HG03135 (cell line): ENCODE data around the gene TNS3.

ENCODE experiments used
- ATAC-seq: cut with Tn5 transposase; IDR thresholded peaks from one replicate; pipeline ENCODE4 v1.9.1; 2021; ENCODE audit warnings: mild to moderate bottlenecking, moderate library complexity; ENCODE audit not compliant: unreplicated experiment

Gene TNS3

DNA sequence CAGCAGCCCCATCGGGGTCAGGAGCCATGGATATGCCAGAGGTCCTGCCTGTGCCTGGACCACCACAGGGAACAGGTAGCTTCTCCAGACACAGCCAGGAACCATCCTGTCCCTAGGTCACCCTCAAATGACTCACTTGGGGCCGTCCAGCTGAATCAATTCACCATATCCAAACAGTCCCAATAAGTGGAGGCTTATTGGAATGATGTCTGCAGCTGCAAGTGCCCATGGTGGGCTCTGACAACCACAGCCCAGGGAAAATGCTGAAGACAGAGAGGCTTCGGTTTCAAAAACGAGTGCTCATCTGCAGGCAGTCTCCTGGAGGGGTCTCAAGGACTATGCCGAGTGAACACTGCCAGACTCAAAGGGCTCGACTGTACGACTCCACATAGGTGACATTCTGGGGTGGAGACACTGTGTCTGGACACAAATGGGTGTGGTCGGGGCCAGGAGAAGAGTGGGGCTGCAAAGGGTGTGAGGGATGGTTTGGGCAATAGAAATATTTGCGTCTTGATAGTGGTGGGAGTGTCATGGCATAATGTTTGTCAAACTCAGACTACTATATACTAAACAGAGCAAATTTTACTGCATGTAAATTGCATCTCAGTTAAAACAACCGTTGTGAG lies 204.8 kb downstream of the TNS3 start:
- ATAC-seq = no peak

DNA sequence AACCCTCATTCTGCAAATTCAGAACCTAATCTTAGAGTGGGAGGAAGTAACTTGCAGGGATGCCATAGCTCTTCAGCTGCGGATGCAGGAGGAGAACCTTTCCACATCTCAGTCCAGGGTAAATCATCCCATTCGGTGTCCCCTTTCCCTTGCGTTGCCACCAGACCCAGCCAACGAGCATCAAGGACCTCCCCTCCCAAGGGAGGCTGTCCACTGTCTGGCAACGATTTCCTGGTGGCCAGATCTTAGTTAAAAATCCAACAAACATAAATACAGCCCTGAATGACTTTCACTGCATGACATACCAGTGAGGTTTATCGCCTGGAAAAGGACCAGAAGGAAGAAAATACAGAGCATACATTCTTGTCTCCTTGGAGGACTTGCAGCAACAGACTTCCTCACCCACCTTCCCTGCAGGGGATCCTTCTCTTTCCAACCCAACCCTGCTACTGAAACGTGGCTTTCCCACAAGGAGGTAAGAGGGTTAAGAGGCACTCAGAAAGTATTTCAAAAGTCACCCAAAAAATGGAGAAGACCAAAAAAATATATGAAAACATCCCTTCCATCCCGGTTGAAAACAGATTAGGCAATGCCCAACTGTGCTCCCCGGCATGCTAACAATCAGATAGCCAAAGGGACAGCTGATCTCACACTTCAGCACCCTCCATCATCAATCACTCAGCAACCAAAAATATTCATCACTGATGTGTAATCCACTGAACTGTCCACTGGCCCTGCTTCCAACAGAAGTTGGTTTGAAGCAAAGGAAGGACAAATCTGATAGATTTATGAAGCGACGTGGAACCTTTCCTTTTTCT lies 206.6 kb downstream of the TNS3 start:
- ATAC-seq = no peak

DNA sequence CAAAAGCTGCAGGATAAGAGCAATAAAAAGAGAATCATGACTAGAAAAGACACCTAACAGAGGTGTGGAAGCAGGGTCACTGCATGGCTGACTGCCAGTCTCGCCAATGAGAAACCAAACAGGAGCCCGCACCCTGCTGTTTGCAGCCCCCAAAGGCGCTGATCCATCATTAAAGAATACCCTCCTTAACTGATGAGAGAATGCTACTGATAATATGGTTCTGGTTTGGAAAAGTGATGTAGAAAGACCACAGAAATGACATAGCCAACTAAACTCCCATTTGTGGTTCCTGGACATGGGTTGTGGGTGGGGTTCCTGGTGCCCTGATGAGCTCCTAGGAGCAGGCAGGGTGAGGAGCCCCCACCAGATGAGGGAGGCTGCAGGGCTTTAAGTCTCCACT lies 207.4 kb downstream of the TNS3 start:
- ATAC-seq = no peak

DNA sequence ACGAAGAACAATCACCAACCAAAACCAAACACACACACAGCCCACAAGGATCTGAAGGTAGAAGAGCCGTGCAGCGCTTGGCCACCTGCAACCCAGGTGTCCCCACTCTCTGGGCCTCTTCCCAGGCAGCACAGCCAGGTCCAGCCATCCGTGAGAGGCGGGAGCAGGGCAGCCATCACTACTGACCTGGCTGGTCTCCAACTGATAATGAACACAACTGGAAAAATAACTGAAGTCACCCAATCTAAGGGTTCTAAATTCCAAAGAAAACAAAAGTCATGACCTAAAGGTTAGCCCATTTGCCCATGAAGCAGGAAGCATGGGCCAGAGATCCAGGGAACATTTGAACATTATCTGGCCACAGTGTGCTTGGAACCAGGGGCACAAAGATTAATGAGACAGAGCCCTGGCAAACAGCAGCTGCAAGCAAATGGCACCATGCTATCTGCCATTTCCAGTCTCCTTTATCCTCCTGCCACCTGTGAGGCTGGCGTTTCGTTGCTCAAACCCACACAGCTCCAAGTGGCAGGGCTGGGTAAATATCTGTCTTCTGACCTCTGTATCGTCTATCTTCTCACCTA lies 207.9 kb downstream of the TNS3 start:
- ATAC-seq = no peak

DNA sequence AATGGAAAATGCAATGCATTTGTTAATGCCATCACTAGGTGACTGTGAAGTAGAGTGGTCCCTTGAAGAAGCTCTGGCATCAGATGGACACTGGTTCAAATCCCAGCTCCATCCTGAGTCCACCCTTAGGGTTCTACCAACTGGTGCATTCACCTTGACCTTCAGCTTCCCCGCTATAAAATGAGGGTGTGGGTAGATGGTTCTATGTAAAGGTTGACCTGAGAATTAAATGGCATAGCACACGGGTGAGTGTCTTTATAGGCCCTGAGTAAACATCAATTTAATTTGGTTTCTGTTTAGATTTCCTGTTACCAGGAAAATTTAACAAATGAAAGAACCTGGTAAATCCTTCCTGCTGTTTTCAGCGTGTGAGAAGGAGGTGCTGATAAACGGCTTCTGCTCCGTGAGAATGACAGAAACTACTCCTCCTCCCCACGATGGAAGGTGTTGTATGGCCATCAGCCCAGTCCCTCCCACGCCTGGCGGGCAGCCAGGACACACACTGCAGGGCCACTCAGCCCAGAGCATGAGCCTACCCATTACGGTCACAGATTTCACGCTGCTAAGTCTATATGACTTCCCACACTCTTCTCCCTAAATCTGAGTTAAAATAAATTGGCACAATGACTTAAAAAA lies 210.1 kb downstream of the TNS3 start:
- no peak for ATAC-seq

DNA sequence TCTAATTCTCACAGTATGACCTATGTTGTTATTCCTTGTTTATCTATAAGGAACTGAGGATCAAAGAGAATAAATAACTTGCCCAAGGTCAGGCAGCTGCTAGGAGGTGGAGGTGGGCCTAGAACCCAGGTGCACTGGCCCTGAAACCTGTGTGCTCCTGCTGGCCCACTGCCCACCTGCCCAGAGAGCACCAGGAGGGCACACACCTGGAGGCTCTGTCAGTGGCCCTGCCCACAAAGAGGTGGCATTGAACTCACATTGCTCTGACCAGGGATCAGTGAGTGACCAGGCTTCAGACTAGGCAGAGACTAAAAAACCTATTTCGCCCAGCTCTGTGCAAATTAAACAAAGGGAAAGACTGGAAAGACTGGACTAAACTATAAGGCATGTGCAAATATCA lies 210.6 kb downstream of the TNS3 start:
- no peak for ATAC-seq

DNA sequence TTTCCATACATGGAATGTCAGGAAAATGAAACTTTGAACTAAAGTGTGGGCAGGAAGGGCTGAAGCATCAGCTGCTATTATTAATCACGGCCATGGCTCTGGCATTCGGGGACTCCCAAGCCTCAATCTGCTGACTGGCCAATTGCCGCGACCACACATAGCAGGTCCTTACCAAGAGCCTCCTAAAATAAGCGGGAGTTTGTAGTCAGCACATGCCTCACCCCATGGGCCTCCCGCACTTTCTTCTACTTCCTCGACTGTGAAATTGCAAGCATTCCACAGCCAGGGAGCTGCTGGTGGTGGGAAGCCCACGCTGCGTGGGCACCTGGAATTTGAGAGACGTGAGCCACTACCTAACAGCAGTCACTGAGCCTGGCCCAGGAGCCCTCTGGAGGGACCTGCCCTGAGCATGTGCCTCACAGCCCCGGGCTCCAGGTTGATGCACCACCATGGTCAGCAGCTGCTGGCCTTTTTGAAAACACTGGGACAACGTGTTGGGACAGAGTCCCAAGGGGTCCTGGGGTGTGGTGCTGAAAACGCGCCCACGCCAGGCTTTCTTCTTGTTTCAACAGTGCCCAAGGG lies 211.4 kb downstream of the TNS3 start:
- ATAC-seq = no peak

DNA sequence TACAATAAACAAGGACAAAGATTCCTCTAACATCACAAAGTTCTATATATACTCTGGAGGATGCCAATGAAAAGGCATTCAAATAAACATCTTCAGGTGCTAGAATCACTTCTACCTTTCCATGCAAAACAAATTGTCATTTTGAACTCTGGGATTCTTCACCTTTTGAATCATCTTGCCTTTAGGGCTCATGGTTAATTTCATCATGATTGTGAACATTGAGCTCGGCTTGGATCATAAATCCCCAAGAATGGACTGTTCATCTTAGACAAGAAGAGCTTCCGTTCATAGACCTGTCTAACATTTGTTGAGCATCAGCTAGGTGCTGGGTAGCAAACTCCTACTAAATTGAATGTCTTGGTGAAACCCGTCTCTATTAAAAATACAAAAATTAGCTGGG lies 212.2 kb downstream of the TNS3 start:
- no peak for ATAC-seq

DNA sequence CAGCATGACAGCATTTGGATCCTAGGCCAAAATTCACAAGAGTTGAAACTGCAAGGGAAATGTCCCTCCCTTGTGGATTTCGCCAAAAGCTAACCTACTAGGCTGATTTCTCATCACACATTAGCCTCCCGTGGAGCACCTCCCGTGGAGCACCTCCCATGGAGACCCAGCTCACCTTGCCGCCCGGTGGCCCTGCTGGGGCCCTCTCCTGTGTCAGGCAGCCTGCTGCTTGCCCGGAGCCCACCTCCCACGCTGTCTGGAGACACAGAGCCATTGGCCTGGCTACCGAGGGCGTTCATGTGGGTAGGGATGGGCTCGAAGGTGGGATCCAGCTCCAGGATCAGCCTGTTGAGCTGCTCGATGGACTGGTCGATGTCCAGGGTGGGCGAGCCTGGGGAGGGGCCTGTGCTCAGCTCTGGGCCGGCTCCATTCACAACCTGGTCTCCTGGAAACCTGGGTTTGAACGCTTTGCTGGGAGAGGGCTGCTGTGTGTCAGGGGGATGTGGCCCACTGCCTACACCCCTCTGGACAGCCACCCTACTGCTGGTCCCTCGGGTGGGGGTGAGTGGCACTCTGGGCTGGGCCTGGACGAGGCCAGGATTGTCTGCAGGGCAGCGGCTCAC lies 213.6 kb downstream of the TNS3 start:
- no peak for ATAC-seq

DNA sequence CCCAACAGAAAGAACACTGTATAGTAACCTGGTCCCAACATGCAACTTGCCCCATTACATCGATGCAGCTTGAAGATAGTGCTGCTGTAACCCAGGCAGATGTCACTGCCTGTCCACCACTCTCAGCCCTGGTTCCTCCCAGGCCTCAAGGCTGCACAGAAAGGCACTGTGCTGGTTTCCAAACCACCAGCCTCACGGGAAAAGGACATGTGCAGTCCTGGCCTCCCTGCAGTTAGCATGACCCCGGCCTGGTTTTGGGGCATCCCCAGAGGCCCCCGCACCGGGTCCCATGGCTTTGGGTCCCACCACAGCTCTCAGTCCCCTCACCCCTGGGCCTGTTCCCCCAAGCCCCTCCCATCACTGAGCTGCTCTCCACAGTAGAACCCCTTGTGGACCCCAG lies 214.5 kb downstream of the TNS3 start:
- ATAC-seq = no peak

DNA sequence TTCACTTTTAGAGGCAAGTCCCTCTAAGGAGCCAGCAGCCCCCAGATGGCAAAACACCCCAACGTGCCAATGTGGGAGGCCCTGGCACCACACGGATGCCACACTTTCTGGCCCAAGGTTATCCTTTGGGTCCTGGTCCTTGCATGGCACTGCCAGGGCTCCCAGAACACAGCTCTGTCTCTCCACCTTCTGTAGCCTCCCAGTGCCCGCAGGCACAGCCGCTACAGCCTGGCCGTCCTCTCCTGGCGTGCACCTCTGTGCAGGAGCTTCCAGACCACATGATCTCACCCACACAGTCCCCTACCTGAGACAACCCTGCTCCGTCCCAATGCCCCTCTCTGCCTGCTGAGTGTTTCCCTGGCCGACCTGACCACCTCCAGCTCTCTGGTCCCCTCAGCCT lies 215.0 kb downstream of the TNS3 start:
- no peak for ATAC-seq

DNA sequence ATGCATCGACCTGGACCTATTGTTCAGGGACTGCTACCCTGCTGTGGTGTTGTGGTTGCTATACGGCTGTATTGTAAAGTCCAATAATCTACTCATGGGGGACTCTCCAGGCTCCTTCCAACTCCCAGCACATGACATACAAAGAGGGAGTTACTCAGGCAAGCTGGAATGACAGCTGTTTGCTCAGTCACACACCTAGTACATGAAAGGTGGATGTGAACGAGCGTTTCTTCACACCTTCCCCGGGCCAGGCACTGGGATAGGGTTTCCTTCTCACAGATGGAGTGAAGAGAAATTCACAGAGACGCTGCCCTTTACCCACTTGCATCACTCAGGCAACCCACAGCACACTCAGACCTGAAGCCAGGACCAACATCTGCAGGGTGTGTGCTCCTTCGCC lies 215.7 kb downstream of the TNS3 start:
- no peak for ATAC-seq

DNA sequence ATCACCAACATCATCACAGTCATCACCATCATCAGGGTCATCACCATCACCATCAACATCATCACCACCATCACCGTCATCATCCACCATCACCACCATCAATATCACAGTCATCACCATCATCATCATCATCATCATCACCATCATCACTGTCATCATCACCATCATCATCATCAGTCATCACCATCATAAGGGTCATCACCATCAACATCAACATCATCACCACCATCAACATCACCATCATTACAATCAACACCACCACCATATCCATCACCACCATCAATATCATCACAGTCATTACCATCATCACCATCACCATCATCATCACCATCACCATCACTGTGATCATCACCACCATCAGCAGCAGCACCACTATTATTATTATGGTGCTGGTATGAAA lies 218.9 kb downstream of the TNS3 start:
- no peak for ATAC-seq

DNA sequence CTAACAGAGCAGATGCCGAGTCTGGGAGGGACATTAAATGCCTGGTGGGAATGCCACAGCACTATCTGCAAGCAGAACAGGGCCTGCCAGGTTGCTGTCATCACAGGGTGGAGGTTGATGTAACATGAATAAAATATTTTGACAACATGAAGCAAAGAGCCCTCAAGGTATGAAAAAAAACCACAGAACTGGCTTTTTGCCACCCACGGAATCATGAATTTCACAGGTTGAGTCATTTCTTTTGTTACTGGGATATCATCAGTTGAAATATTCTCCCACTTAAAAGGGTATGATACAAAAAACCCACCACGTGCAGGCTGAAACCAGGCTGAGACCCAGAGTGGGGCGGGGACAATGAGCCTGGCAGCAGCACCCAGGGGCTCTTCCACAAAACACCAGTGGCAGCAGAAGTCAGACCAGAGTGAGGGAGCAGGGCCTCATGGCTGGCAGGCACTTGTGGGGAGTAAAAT lies 220.1 kb downstream of the TNS3 start:
- ATAC-seq = no peak

DNA sequence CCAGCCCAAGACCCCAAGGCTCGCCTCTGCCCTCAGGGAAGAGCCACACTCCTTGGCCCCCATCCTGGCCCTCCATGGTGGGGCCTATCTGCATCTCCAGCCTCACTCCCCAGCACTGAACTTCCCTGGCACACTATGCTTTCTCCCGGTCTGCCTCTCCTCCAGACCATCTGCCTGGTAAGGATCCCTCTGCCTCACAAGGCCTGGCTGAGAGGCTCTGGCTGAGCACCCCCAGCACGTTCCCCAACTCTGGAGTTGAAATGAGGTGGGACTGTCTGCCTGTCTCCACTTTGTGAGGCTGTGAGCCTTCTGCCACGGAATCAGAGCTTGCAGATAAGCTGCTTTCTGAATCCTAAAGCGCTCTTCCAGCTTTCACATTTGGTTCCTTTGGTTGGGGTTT lies 220.7 kb downstream of the TNS3 start:
- no peak for ATAC-seq

DNA sequence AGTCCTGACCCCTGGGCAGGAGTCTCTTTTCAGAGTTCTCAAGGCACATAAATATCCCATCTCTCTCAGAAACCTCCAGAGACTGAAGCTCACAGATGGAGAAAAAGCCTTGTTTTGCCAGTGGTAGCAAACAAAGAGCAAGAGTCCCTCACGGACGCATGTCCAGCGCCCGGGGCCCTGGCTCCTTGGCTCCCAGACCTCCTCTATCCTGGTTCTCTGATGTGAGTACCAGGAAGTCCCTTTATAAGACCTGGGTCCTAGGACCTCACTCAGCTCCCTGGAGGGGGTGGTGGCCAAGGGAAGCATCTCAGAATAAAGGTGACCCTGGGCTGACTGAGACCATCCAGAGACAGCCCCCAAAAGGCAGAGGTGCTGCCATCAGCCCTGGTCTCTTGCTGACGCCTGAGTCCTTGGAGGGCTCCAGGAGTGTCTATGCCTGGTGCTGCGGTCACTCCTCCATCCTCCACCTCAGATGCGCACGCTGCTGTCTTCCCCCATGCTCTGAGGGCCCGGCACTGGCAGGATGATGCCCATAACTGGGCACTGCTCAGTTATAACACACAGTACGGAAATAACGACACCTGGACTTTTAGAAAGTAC lies 221.5 kb downstream of the TNS3 start:
- ATAC-seq = no peak

DNA sequence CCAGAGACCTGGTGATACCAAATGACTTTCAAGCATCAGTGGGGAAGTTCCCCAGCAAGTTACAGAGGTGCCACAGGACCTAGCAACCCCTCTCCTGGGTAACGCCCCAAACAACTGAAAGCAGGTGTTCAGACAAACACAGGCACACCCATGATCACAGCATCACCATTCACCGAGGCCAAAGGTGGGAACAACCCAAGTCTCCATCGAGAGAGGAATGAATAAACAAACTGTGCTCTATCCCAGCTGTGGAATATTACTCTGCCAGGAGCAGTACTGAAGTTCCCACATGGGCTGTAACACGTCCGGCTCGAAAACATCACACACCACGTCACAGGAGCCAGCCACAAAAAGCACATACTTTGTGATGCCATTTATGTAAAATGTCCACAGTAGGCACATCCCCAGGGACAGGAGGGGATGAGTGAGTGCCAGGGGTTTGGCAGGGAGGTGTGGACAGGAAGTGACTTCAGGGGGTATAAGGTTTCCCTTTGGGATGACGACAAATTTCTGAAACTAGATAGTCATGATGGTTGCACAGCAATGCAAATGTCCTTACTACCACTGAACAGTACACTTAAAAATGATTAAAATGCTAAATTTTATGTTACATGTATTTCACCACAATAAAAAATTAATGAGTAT lies 222.8 kb downstream of the TNS3 start:
- no peak for ATAC-seq

DNA sequence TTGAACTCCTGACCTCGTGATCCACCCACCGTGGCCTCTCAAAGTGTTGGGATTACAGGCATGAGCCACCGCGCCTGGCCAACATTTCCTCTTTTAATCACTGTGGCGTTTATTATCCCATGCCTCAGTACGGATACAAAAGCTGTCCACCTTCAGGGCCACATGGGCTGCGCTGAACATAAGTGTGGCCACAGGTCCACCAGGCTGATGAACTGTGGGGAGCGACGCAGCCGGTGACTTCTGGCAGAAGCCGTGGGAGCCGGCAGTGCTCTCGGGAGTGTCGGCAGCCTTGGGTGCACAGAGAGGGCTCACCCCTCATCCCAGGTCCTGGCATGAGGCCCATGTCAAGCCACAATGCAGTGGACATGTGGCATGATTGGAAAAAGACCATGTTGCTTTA lies 223.6 kb downstream of the TNS3 start:
- ATAC-seq = no peak

DNA sequence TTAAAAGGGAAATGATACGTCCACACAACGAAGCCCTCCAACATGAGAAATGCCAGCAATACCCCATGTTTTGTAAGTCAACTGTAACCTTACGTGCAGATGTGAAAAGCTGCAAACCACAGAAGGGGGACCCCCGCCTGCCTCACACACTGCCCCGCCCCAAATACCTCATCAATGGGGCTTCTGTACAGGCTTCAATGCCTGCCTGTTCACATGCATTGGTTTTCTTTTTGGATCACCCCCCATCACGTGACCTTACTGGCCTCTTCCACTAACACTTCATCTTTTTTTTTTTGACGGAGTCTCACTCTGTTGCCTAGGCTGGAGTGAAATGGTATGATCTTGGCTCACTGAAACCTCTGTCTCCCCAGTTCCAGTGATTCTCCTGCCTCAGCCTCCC lies 224.0 kb downstream of the TNS3 start:
- ATAC-seq = no peak

DNA sequence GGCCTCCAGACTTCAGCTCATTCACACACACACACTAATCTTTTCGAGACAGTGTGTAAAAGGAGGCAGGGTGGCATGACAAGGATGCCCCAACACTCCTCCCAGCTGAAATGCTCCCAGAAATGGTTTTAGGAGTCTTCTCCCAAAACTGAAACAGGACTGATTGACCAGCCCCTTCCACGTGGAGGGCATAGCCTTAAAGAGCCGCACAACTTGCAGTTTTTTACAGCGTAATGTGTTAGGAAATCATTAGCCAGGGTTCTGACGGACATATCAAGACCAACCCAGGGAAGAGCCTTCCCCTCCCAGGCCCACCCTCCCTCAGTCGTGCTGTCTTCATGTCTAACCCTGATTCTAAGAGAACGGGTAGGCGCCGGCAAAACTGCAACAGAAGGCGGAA lies 224.6 kb downstream of the TNS3 start:
- ATAC-seq = no peak
